SK-N-SH treated with all-trans-retinoic acid at 6 μM for 48 hours (cell line): ENCODE measurements around the gene CLSTN2.

ENCODE experiments used
- ATAC-seq: fragments of 200-7000 bp; cut with Tn5 transposase; 3 replicates; pipeline ENCODE4 v1.9.1; 2020; ENCODE audit warnings: mild to moderate bottlenecking, moderate library complexity
- ARNTL ChIP-seq: fragments of 450-650 bp; formaldehyde crosslinking; IDR thresholded peaks from 2 replicates; pipeline ENCODE4 v1.5.0; 2020; ENCODE audit warnings: low read depth, mild to moderate bottlenecking, moderate library complexity, borderline replicate concordance
- BACH2 ChIP-seq: fragments of 250-450 bp; sonication (Bioruptor Pico); IDR thresholded peaks from 2 replicates; pipeline ENCODE4 v1.9.0; 2021; ENCODE audit warnings: mild to moderate bottlenecking, borderline replicate concordance
- CSDC2 ChIP-seq: fragments of 250-450 bp; sonication (Bioruptor Pico); IDR thresholded peaks from 2 replicates; pipeline ENCODE4 v1.5.0; 2020; ENCODE audit warnings: mild to moderate bottlenecking, moderate library complexity
- CSRNP3 ChIP-seq: fragments of 250-450 bp; sonication (Bioruptor Pico); IDR thresholded peaks from 2 replicates; pipeline ENCODE4 v1.5.1; 2021; ENCODE audit warnings: mild to moderate bottlenecking, moderate library complexity
- ESRRG ChIP-seq: fragments of 250-450 bp; sonication (Bioruptor Pico); IDR thresholded peaks from 2 replicates; pipeline ENCODE4 v1.6.1; 2021; ENCODE audit warnings: mild to moderate bottlenecking
- GLIS3 ChIP-seq: fragments of 250-450 bp; sonication (Bioruptor Pico); IDR thresholded peaks from 2 replicates; pipeline ENCODE4 v1.5.0; 2020; ENCODE audit warnings: mild to moderate bottlenecking, moderate library complexity
- ISL1 ChIP-seq: fragments of 250-450 bp; sonication (Bioruptor Pico); IDR thresholded peaks from 2 replicates; pipeline ENCODE4 v2.1.2; 2022; ENCODE audit warnings: mild to moderate bottlenecking, moderate library complexity
- OSR1 ChIP-seq: fragments of 250-450 bp; sonication (Bioruptor Pico); IDR thresholded peaks from 2 replicates; pipeline ENCODE4 v1.8.0; 2022; ENCODE audit warnings: moderate library complexity, mild to moderate bottlenecking, inconsistent platforms
- PATZ1 ChIP-seq: fragments of 250-450 bp; sonication (Bioruptor Pico); IDR thresholded peaks from 2 replicates; pipeline ENCODE4 v1.8.0; 2020; ENCODE audit warnings: mild to moderate bottlenecking, moderate library complexity, borderline replicate concordance
- POU6F1 ChIP-seq: fragments of 250-450 bp; sonication (Bioruptor Pico); IDR thresholded peaks from 2 replicates; pipeline ENCODE4 v1.8.0; 2021; ENCODE audit warnings: low read depth, mild to moderate bottlenecking, moderate library complexity, borderline replicate concordance
- PPARA ChIP-seq: fragments of 250-450 bp; sonication (Bioruptor Pico); IDR thresholded peaks from 2 replicates; pipeline ENCODE4 v1.5.0; 2020; ENCODE audit warnings: mild to moderate bottlenecking, borderline replicate concordance
- RARB ChIP-seq: fragments of 250-450 bp; sonication (Bioruptor Pico); IDR thresholded peaks from 2 replicates; pipeline ENCODE4 v1.8.0; 2021; ENCODE audit warnings: mild to moderate bottlenecking, moderate library complexity
- TCF4 ChIP-seq: fragments of 250-450 bp; sonication (Bioruptor Pico); IDR thresholded peaks from 2 replicates; pipeline ENCODE4 v1.8.0; 2021; ENCODE audit warnings: mild to moderate bottlenecking, moderate library complexity, borderline replicate concordance
- TOX ChIP-seq: fragments of 250-450 bp; sonication (Bioruptor Pico); IDR thresholded peaks from 2 replicates; pipeline ENCODE4 v1.8.0; 2021; ENCODE audit warnings: mild to moderate bottlenecking, moderate library complexity, borderline replicate concordance
- TSHZ2 ChIP-seq: fragments of 250-450 bp; sonication (Bioruptor Pico); IDR thresholded peaks from 2 replicates; pipeline ENCODE4 v1.5.0; 2020; ENCODE audit warnings: mild to moderate bottlenecking, moderate library complexity
- ZC3H10 ChIP-seq: fragments of 250-450 bp; sonication (Bioruptor Pico); IDR thresholded peaks from 2 replicates; pipeline ENCODE4 v1.5.1; 2021; ENCODE audit warnings: mild to moderate bottlenecking, moderate library complexity
- ZFP3 ChIP-seq: fragments of 250-450 bp; sonication (Bioruptor Pico); IDR thresholded peaks from 2 replicates; pipeline ENCODE4 v1.5.0; 2020; ENCODE audit warnings: mild to moderate bottlenecking, moderate library complexity
- ZFP30 ChIP-seq: fragments of 450-650 bp; formaldehyde crosslinking; IDR thresholded peaks from 2 replicates; pipeline ENCODE4 v1.5.0; 2022; ENCODE audit warnings: mild to moderate bottlenecking, moderate library complexity
- ZNF565 ChIP-seq: fragments of 450-650 bp; formaldehyde crosslinking; conservative IDR thresholded peaks from 2 replicates; pipeline ENCODE4 v1.5.0; 2020; ENCODE audit warnings: low read depth, mild to moderate bottlenecking, moderate library complexity
- ZNF70 ChIP-seq: fragments of 450-650 bp; formaldehyde crosslinking; IDR thresholded peaks from 2 replicates; pipeline ENCODE4 v1.5.0; 2020; ENCODE audit warnings: mild to moderate bottlenecking, moderate library complexity
- ZNF8 ChIP-seq: fragments of 450-650 bp; formaldehyde crosslinking; IDR thresholded peaks from 2 replicates; pipeline ENCODE4 v1.5.0; 2020; ENCODE audit warnings: mild to moderate bottlenecking, moderate library complexity

CLSTN2 gene

GRCh38 chr3:140397847-140398246 is 462.9 kb downstream of the CLSTN2 start:
- no peak for ATAC-seq
- TF ChIP-seq POU6F1 (CRISPR knock-in tag): no peak
- TF ChIP-seq ZNF70 (CRISPR knock-in tag): no peak
- no peak for TF ChIP-seq BACH2 (CRISPR knock-in tag)
- TF ChIP-seq CSDC2 (CRISPR knock-in tag): no peak
- TF ChIP-seq RARB: no peak
- no peak for TF ChIP-seq TOX (CRISPR knock-in tag)
- no peak for TF ChIP-seq ESRRG (CRISPR knock-in tag)
- TF ChIP-seq ZFP30: no peak
- no peak for TF ChIP-seq ZNF565
- TF ChIP-seq OSR1 (CRISPR knock-in tag): no peak

- no peak for ATAC-seq
- TF ChIP-seq POU6F1 (CRISPR knock-in tag) (no peak), ESRRG (CRISPR knock-in tag) (no peak), ZNF565 (no peak), ZNF70 (CRISPR knock-in tag) (no peak), ZNF8 (CRISPR knock-in tag) (no peak), CSDC2 (CRISPR knock-in tag) (no peak), TOX (CRISPR knock-in tag) (no peak), CSRNP3 (CRISPR knock-in tag) (no peak), PPARA (no peak), ZFP3 (CRISPR knock-in tag) (no peak), GLIS3 (CRISPR knock-in tag) (no peak), ZFP30 (no peak), TCF4 (CRISPR knock-in tag) (no peak), OSR1 (CRISPR knock-in tag) (no peak), ISL1 (CRISPR knock-in tag) (no peak), ZC3H10 (no peak), TSHZ2 (CRISPR knock-in tag) (no peak), PATZ1 (CRISPR knock-in tag) (no peak), RARB (no peak), BACH2 (CRISPR knock-in tag) (no peak)
- TF ChIP-seq, all 23 proteins: peak for 0
These were observed 463.4 kb downstream of the CLSTN2 start for GRCh38 chr3:140398387-140398786.

- ATAC-seq: no peak
- no peak for TF ChIP-seq TCF4 (CRISPR knock-in tag)
- no peak for TF ChIP-seq ZNF8 (CRISPR knock-in tag)
- no peak for TF ChIP-seq ZC3H10
- no peak for TF ChIP-seq ZFP3 (CRISPR knock-in tag)
- TF ChIP-seq ESRRG (CRISPR knock-in tag): no peak
- TF ChIP-seq ARNTL (CRISPR knock-in tag): no peak
- TF ChIP-seq TSHZ2 (CRISPR knock-in tag): no peak
- no peak for TF ChIP-seq POU6F1 (CRISPR knock-in tag)
- TF ChIP-seq PATZ1 (CRISPR knock-in tag): no peak
These were observed 464.9 kb downstream of the CLSTN2 start for GRCh38 chr3:140399871-140400270.
